Activated B cell treated with CpG ODN at 0.5 μM for 24 hours (primary cell): ENCODE measurements around the gene CCT5. TPM values are rescaled to one million over a fixed set of nuclear protein-coding genes. Genes with fewer than 3 reads are reported as not detected.
"Not testable (repeated sequence)": the region's sequence is repeated elsewhere in the genome, so short reads cannot be mapped to it uniquely, and the experiment has no call there.

ENCODE experiments used
- ATAC-seq: fragments of 200-7000 bp; cut with Tn5 transposase; one replicate; pipeline ENCODE4 v1.10.0; 2021; ENCODE audit warnings: low read depth, mild to moderate bottlenecking, moderate library complexity
- CTCF ChIA-PET: fragments of 350-600 bp; sonication (Branson Sonifier 250); formaldehyde crosslinking; loops from one replicate; lab custom pipeline; 2021; ENCODE audit warnings: antibody characterized with exemption; lab: Charles Lee
- POLR2A ChIA-PET: fragments of 350-600 bp; sonication (Branson Sonifier 250); formaldehyde crosslinking; loops from one replicate; lab custom pipeline; 2021; ENCODE audit warnings: antibody characterized with exemption; lab: Charles Lee
- DNase-seq: peaks from one replicate; pipeline ENCODE4 v3.0.0; 2022
- H3K27ac Mint-ChIP-seq: one replicate; pipeline ENCODE4 v1.8.0; 2020; ENCODE audit warnings: mixed read lengths
- H3K27me3 Mint-ChIP-seq: one replicate; pipeline ENCODE4 v1.8.0; 2021; ENCODE audit warnings: mixed read lengths
- H3K36me3 Mint-ChIP-seq: one replicate; pipeline ENCODE4 v1.8.0; 2021; ENCODE audit warnings: low read depth, mixed read lengths
- H3K4me1 Mint-ChIP-seq: one replicate; pipeline ENCODE4 v1.8.0; 2021; ENCODE audit warnings: mixed read lengths
- H3K4me3 Mint-ChIP-seq: one replicate; pipeline ENCODE4 v1.8.0; 2020; ENCODE audit warnings: mild to moderate bottlenecking, mixed read lengths
- H3K9me3 Mint-ChIP-seq: one replicate; pipeline ENCODE4 v1.8.0; 2020; ENCODE audit warnings: mixed read lengths
- CTCF ChIP-seq: fragments of 200-600 bp; IDR thresholded peaks from one replicate; pipeline ENCODE4 v1.8.0; 2022; ENCODE audit warnings: antibody characterized with exemption, mild to moderate bottlenecking
- intact Hi-C: fragments of 100-400 bp; cut with micrococcal nuclease; formaldehyde crosslinking; loops from one replicate; pipeline ENCODE4 v1.15.1; 2024
- total RNA-seq: library from RNA; stranded (reverse); gene quantifications from 2 replicates; pipeline ENCODE4 v1.2.3, GENCODE V29; 2022

The CCT5 gene
- total RNA-seq, 1 donor from 2014 or later: 203 TPM

- ATAC-seq: no peak
- H3K4me3 Mint-ChIP-seq: no peak overlapping the region
- H3K27ac Mint-ChIP-seq: no peak overlapping the region
- ChIA-PET POLR2A (no interaction called here), CTCF (no interaction called here)
- no peaks in the 10 kb centered on the region for H3K9me3 Mint-ChIP-seq
- no peaks in the 10 kb centered on the region for H3K36me3 Mint-ChIP-seq
- peaks cover 5% of the 10 kb centered on the region for H3K4me1 Mint-ChIP-seq
- no peak for TF ChIP-seq CTCF
- intact Hi-C loops: no loop called here
- peaks cover 6% of the 10 kb centered on the region for H3K27me3 Mint-ChIP-seq
- no peak for DNase-seq
These were observed 29.2 kb downstream of the CCT5 start for GRCh38 chr5:10279328-10279727.

- ATAC-seq: no peak
- POLR2A ChIA-PET: no interaction called here
- no peak for TF ChIP-seq CTCF
- CTCF ChIA-PET: no interaction called here
- DNase-seq: no peak
- H3K4me3 Mint-ChIP-seq: no peak overlapping the region
- H3K4me1 Mint-ChIP-seq: peaks cover 5% of the 10 kb centered on the region
- no peak overlapping the region for H3K27ac Mint-ChIP-seq
- no peaks in the 10 kb centered on the region for H3K36me3 Mint-ChIP-seq
- intact Hi-C loops: no loop called here
- H3K27me3 Mint-ChIP-seq: peaks cover 6% of the 10 kb centered on the region
- no peaks in the 10 kb centered on the region for H3K9me3 Mint-ChIP-seq
These were observed 30.0 kb downstream of the CCT5 start for GRCh38 chr5:10279925-10280720.

- DNase-seq (peak; percentile 73), ATAC-seq (peak; percentile 99)
- Mint-ChIP-seq H3K27ac (no peak overlapping the region), H3K27me3 (peaks cover 2% of the 10 kb centered on the region), H3K4me3 (no peak overlapping the region), H3K4me1 (peaks cover 13% of the 10 kb centered on the region), H3K9me3 (no peaks in the 10 kb centered on the region), H3K36me3 (no peaks in the 10 kb centered on the region)
- TF ChIP-seq CTCF: peak; percentile 92
- POLR2A ChIA-PET: interaction anchor here (0.6 to 0.9 kb wide), 2 partner anchors 69 to 80 kb away, joined by 3 to 8 read pairs; partner anchors contain the start of gene MARCHF6
- intact Hi-C loops: loop anchor here (1.0 kb wide), 5 partner anchors 69 to 344 kb away; partner anchors contain the start of gene MARCHF6
- CTCF ChIA-PET: interaction anchor here (0.7 to 2.6 kb wide), 20 partner anchors 19 to 1740 kb away, joined by 3 to 40 read pairs (median 4); partner anchors contain the start of genes ATPSCKMT, CCT5 and MARCHF6
These were observed 34.0 kb downstream of the CCT5 start for GRCh38 chr5:10283927-10284635.

GRCh38 chr5:10285362-10285761 is 35.3 kb downstream of the CCT5 start:
- POLR2A ChIA-PET, H3K27me3 Mint-ChIP-seq, ATAC-seq, intact Hi-C loops, H3K27ac Mint-ChIP-seq, DNase-seq, H3K9me3 Mint-ChIP-seq, H3K4me3 Mint-ChIP-seq, H3K36me3 Mint-ChIP-seq: not testable (repeated sequence)
- CTCF ChIA-PET: interaction anchor here (0.8 to 2.5 kb wide), 3 partner anchors 100 to 140 kb away, joined by 3 to 10 read pairs (median 4); no protein-coding TSS in a partner anchor
- H3K4me1 Mint-ChIP-seq: peaks cover 13% of the 10 kb centered on the region

GRCh38 chr5:10286162-10286861 is 36.2 kb downstream of the CCT5 start:
- Mint-ChIP-seq H3K27ac (no peak overlapping the region), H3K9me3 (no peaks in the 10 kb centered on the region), H3K4me1 (peaks cover 13% of the 10 kb centered on the region), H3K4me3 (no peak overlapping the region), H3K36me3 (no peaks in the 10 kb centered on the region), H3K27me3 (peaks cover 10% of the 10 kb centered on the region)
- DNase-seq (no peak), ATAC-seq (no peak)
- ChIA-PET CTCF (interaction anchor here (0.8 to 1.1 kb wide), 3 partner anchors 136 to 139 kb away, joined by 3 to 4 read pairs (median 3); no protein-coding TSS in a partner anchor), POLR2A (no interaction called here)
- no peak for TF ChIP-seq CTCF
- intact Hi-C loops: no loop called here
